OCI-LY1 (cell line): ENCODE measurements around the gene DMRTC2.

Experiments used
- H2AFZ ChIP-seq: fragments of 200-600 bp; sonication (generic), shearing (Covaris generic); 2 replicates; pipeline ENCODE4 v1.6.0; 2014; ENCODE audit warnings: antibody characterized with exemption, mild to moderate bottlenecking, low read length
- H3F3A ChIP-seq: fragments of 200-600 bp; sonication (generic), shearing (Covaris generic); 2 replicates; pipeline ENCODE4 v1.6.0; 2014; ENCODE audit warnings: mild to moderate bottlenecking, antibody characterized with exemption, low read length, moderate library complexity; ENCODE audit not compliant: insufficient read depth
- H3K27ac ChIP-seq: fragments of 200-600 bp; sonication (generic); 2 replicates; pipeline ENCODE4 v1.5.1; 2014; ENCODE audit warnings: low read length, mixed run types, mild to moderate bottlenecking, low read depth; ENCODE audit not compliant: poor library complexity, severe bottlenecking
- H3K27me3 ChIP-seq: fragments of 200-600 bp; sonication (generic); 2 replicates; pipeline ENCODE4 v1.6.0; 2014; ENCODE audit warnings: antibody characterized with exemption, mild to moderate bottlenecking, low read length, moderate library complexity; ENCODE audit not compliant: insufficient read depth
- H3K36me3 ChIP-seq: fragments of 200-600 bp; sonication (generic); 2 replicates; pipeline ENCODE4 v1.6.1; 2014; ENCODE audit warnings: mild to moderate bottlenecking, antibody characterized with exemption, low read length, moderate library complexity, mixed read lengths; ENCODE audit not compliant: insufficient read depth
- H3K4me1 ChIP-seq: fragments of 200-600 bp; sonication (generic); 2 replicates; pipeline ENCODE4 v1.5.1; 2014; ENCODE audit warnings: mild to moderate bottlenecking, low read length, moderate library complexity; ENCODE audit not compliant: insufficient read depth, severe bottlenecking
- H3K4me2 ChIP-seq: fragments of 200-600 bp; sonication (generic), shearing (Covaris generic); 2 replicates; pipeline ENCODE4 v1.6.1; 2014; ENCODE audit warnings: low read length
- H3K4me3 ChIP-seq: fragments of 200-600 bp; sonication (generic); 2 replicates; pipeline ENCODE4 v1.5.1; 2014; ENCODE audit warnings: low read length, low read depth, mild to moderate bottlenecking, mixed read lengths; ENCODE audit not compliant: poor library complexity, severe bottlenecking
- H3K79me2 ChIP-seq: fragments of 200-600 bp; shearing (Covaris generic); 2 replicates; pipeline ENCODE4 v1.6.1; 2016; ENCODE audit warnings: mixed run types, low read length, mixed read lengths; ENCODE audit not compliant: insufficient read depth
- H3K9ac ChIP-seq: fragments of 200-600 bp; sonication (generic), shearing (Covaris generic); 2 replicates; pipeline ENCODE4 v1.6.1; 2014; ENCODE audit warnings: mild to moderate bottlenecking, low read length, mixed read lengths
- H3K9me2 ChIP-seq: fragments of 200-600 bp; sonication (generic), shearing (Covaris generic); 2 replicates; pipeline ENCODE4 v1.6.1; 2014; ENCODE audit warnings: low read depth, mild to moderate bottlenecking, low read length, mixed read lengths
- H3K9me3 ChIP-seq: fragments of 200-600 bp; shearing (Covaris generic); 2 replicates; pipeline ENCODE4 v1.6.1; 2014; ENCODE audit warnings: low read length, mixed read lengths
- H4K20me1 ChIP-seq: fragments of 200-600 bp; sonication (generic), shearing (Covaris generic); 2 replicates; pipeline ENCODE4 v1.6.0; 2016; ENCODE audit warnings: mild to moderate bottlenecking, low read length; ENCODE audit not compliant: insufficient read depth
- EZH2 ChIP-seq: fragments of 200-600 bp; sonication (generic), shearing (Covaris generic); IDR thresholded peaks from 2 replicates; pipeline ENCODE4 v1.8.0; 2017; ENCODE audit warnings: borderline replicate concordance, mixed run types, mild to moderate bottlenecking, antibody characterized with exemption, low read length, moderate library complexity, mixed read lengths
- TF ChIP-seq, protein P1 (sequence below): fragments of 200-600 bp; sonication (generic), shearing (Covaris generic); IDR thresholded peaks from 2 replicates; pipeline ENCODE4 v1.5.1; 2017; ENCODE audit warnings: mild to moderate bottlenecking, antibody characterized with exemption, low read length, moderate library complexity, mixed read lengths

DMRTC2 gene

DNA sequence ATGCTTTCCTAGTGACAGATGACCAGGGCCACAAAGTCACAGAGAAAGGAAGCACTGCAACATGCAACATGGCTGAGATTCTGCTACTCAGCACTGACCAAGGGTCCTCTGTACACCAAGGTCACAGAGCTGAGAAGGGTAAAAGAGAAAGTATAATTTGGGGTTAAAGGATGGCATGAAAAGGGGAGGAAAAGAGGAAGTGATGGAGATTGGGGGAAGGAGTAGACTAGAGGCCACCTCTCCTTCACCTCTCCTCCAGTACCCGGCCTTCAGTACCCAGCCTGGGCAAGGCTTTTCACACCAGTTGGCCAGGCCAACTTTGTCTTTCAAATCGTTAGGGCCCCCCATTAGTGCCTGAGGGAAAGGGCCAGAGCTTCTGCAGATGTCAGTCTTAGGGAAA lies 8.9 kb downstream of the DMRTC2 start:
- Histone ChIP-seq H3K9ac (no peak overlapping the region), H3K27me3 (no peaks in the 10 kb centered on the region; the same call in 1 of the 2 replicates), H3K9me3 (no peaks in the 10 kb centered on the region), H3F3A (no peaks in the 10 kb centered on the region), H3K4me2 (no peak overlapping the region), H2AFZ (no peak overlapping the region), H3K79me2 (no peaks in the 10 kb centered on the region), H3K27ac (no peak overlapping the region), H3K4me3 (no peak overlapping the region), H3K36me3 (no peaks in the 10 kb centered on the region), H4K20me1 (no peaks in the 10 kb centered on the region), H3K9me2 (no peaks in the 10 kb centered on the region), H3K4me1 (peaks cover under 1% of the 10 kb centered on the region)
- TF ChIP-seq, protein P1, sequence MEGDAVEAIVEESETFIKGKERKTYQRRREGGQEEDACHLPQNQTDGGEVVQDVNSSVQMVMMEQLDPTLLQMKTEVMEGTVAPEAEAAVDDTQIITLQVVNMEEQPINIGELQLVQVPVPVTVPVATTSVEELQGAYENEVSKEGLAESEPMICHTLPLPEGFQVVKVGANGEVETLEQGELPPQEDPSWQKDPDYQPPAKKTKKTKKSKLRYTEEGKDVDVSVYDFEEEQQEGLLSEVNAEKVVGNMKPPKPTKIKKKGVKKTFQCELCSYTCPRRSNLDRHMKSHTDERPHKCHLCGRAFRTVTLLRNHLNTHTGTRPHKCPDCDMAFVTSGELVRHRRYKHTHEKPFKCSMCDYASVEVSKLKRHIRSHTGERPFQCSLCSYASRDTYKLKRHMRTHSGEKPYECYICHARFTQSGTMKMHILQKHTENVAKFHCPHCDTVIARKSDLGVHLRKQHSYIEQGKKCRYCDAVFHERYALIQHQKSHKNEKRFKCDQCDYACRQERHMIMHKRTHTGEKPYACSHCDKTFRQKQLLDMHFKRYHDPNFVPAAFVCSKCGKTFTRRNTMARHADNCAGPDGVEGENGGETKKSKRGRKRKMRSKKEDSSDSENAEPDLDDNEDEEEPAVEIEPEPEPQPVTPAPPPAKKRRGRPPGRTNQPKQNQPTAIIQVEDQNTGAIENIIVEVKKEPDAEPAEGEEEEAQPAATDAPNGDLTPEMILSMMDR, result no peak
- no peak for TF ChIP-seq EZH2

DNA sequence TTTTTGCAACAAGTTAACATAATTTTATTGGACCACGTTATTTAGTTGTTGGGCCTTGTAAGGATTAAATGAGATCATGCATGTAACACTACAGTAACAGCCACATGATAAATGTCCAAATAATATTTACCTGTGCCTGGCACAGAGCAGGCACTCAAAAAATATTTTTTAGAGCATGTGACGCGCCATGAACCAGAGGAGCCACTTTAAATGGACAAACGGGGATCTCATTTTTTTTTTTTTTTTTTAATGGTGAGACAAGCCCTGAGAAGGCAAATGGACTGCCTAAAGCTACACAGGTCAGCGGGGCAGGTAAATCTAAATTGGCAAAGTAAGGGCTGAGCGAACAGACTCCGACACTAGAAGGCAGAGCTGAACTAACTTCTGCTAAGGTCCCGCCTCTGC lies 14.4 kb downstream of the DMRTC2 start:
- H4K20me1 ChIP-seq, result no peaks in the 10 kb centered on the region
- no peaks in the 10 kb centered on the region for H3K9me3 ChIP-seq
- H3K4me1 ChIP-seq, result peaks cover 42% of the 10 kb centered on the region
- no peaks in the 10 kb centered on the region for H3F3A ChIP-seq
- no peak overlapping the region for H3K27ac ChIP-seq
- TF ChIP-seq, protein P1, result peak; percentile 51
- no peak for TF ChIP-seq EZH2
- peak overlapping the region; percentile 55 for H3K4me2 ChIP-seq
- peak overlapping the region; percentile 39 for H2AFZ ChIP-seq
- H3K79me2 ChIP-seq, result peaks cover 36% of the 10 kb centered on the region
- H3K27me3 ChIP-seq, result no peaks in the 10 kb centered on the region
- H3K36me3 ChIP-seq, result peaks cover 39% of the 10 kb centered on the region
- H3K4me3 ChIP-seq, result peak overlapping the region; percentile 34
- H3K9ac ChIP-seq, result peak overlapping the region; percentile 54
- no peaks in the 10 kb centered on the region for H3K9me2 ChIP-seq

DNA sequence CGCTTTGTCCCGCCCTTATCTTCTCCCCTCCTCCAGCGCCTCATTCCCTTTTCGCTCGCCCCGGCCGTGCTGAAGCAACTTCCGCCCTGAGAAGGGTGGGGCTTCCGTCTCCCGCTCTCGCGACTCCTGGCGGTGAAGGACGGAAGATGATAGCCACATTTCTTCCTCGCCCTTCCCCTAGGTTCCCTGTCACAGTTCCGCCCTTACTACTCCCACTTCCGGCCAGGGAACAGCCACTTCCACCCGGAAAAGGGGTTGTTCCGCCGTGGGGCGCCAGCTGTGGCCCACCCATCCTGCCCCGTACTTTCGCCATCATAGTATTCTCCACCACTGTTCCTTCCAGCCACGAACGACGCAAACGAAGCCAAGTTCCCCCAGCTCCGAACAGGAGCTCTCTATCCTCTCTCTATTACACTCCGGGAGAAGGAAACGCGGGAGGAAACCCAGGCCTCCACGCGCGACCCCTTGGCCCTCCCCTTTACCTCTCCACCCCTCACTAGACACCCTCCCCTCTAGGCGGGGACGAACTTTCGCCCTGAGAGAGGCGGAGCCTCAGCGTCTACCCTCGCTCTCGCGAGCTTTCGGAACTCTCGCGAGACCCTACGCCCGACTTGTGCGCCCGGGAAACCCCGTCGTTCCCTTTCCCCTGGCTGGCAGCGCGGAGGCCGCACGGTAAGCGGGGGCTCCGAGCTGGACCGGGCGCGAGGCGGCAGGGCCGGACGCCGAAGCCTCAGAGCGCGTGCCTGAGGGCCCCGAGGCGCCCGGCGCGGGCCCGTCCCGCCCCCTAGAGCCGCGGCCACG lies 15.0 kb downstream of the DMRTC2 start, which contains the start of gene RPS19:
TSS of gene RPS19 (plus strand) at position 638 of the 801 bp plus-strand sequence. CDS start 520 bp downstream, outside the sequence.
- peak within 1 kb of the TSS; percentile 92 for H3K27ac ChIP-seq
- H3K79me2 ChIP-seq, result peaks cover 42% of the 10 kb centered on the region
- H3K4me1 ChIP-seq, result peaks cover 48% of the 10 kb centered on the region

More for the DNA sequence above, 15.0 kb downstream of the DMRTC2 start, which contains the start of gene RPS19:
- Histone ChIP-seq H3K36me3 (peaks cover 45% of the 10 kb centered on the region), H3K9me3 (no peaks in the 10 kb centered on the region), H3F3A (no peaks in the 10 kb centered on the region), H3K9ac (peak within 1 kb of the TSS; percentile 100), H3K9me2 (no peaks in the 10 kb centered on the region), H3K4me3 (peak within 1 kb of the TSS; percentile 100), H2AFZ (peak within 1 kb of the TSS; percentile 39), H4K20me1 (no peaks in the 10 kb centered on the region), H3K4me2 (peak within 1 kb of the TSS; percentile 92), H3K27me3 (no peaks in the 10 kb centered on the region)
- TF ChIP-seq, protein P1, result 0 out of 2 replicates have a peak, but pooled peaks have one; percentile 7
- no peak for TF ChIP-seq EZH2
